HAP-1 (cell line): Measurements from ENCODE around the gene GPRC5B.
A peak's percentile ranks its signal among the peaks of the same experiment; 100 is the strongest.

Experiments used
- DNase-seq, 2 experiments: peaks; one replicate each; pipeline ENCODE4 v3.0.0-alpha.2; 2016 to 2020; ENCODE audit warnings: low spot score in 2 of 2
- H3K27me3 ChIP-seq: fragments of 250-450 bp; sonication (Bioruptor Pico); 2 replicates; pipeline ENCODE4 v1.5.1; 2020; ENCODE audit warnings: low read depth, mild to moderate bottlenecking, moderate library complexity
- H3K36me3 ChIP-seq: fragments of 250-450 bp; sonication (Bioruptor Pico); replicated peaks from 2 replicates; pipeline ENCODE4 v1.5.1; 2020; ENCODE audit warnings: mild to moderate bottlenecking
- H3K4me1 ChIP-seq: fragments of 250-450 bp; sonication (Bioruptor Pico); 2 replicates; pipeline ENCODE4 v1.5.1; 2020; ENCODE audit warnings: mild to moderate bottlenecking
- H3K4me3 ChIP-seq: fragments of 250-450 bp; sonication (Bioruptor Pico); 2 replicates; pipeline ENCODE4 v1.5.1; 2020; ENCODE audit warnings: mild to moderate bottlenecking, moderate library complexity
- H3K9me3 ChIP-seq: fragments of 250-450 bp; sonication (Bioruptor Pico); 2 replicates; pipeline ENCODE4 v1.5.1; 2020; ENCODE audit warnings: mild to moderate bottlenecking, moderate library complexity
- in situ Hi-C: fragments of 300-500 bp; cut with MboI; formaldehyde crosslinking; loops from 3 replicates; pipeline ENCODE4 v1.14.3; 2020; ENCODE audit warnings: low sequenced_read_pairs, inconsistent platforms, mixed read lengths

The GPRC5B gene

GRCh38 chr16:19858340-19859018, 26.2 kb downstream of the GPRC5B start:
- Histone ChIP-seq H3K4me3 (no peak overlapping the region), H3K27me3 (no peaks in the 10 kb centered on the region), H3K9me3 (no peaks in the 10 kb centered on the region), H3K36me3 (peaks cover 19% of the 10 kb centered on the region), H3K4me1 (peaks cover 41% of the 10 kb centered on the region)
- no peak for DNase-seq
- in situ Hi-C loops = no loop called here

GRCh38 chr16:19857593-19858339, 26.9 kb downstream of the GPRC5B start:
- in situ Hi-C loops = no loop called here
- Histone ChIP-seq H3K4me3 (no peak overlapping the region), H3K36me3 (peaks cover 19% of the 10 kb centered on the region), H3K4me1 (peaks cover 40% of the 10 kb centered on the region), H3K9me3 (no peaks in the 10 kb centered on the region), H3K27me3 (no peaks in the 10 kb centered on the region)
- no peak for DNase-seq

GRCh38 chr16:19856120-19856519, 28.5 kb downstream of the GPRC5B start:
- Histone ChIP-seq H3K4me3 (no peak overlapping the region), H3K27me3 (no peaks in the 10 kb centered on the region), H3K4me1 (peaks cover 23% of the 10 kb centered on the region), H3K9me3 (no peaks in the 10 kb centered on the region), H3K36me3 (peaks cover 19% of the 10 kb centered on the region)
- no peak for DNase-seq
- in situ Hi-C loops = no loop called here

GRCh38 chr16:19854543-19854876, 30.1 kb downstream of the GPRC5B start:
- Histone ChIP-seq H3K4me1 (peaks cover 12% of the 10 kb centered on the region), H3K4me3 (no peak overlapping the region), H3K36me3 (peaks cover 13% of the 10 kb centered on the region), H3K27me3 (no peaks in the 10 kb centered on the region), H3K9me3 (no peaks in the 10 kb centered on the region)
- in situ Hi-C loops = no loop called here
- DNase-seq = no peak

GRCh38 chr16:19853742-19854542, 30.7 kb downstream of the GPRC5B start:
- H3K27me3 ChIP-seq = no peaks in the 10 kb centered on the region
- H3K4me3 ChIP-seq = no peak overlapping the region
- H3K9me3 ChIP-seq = no peaks in the 10 kb centered on the region
- peaks cover 12% of the 10 kb centered on the region for H3K4me1 ChIP-seq
- in situ Hi-C loops = no loop called here
- DNase-seq = peak in 1 of 2 experiments; percentile 26
- H3K36me3 ChIP-seq = peaks cover 7% of the 10 kb centered on the region

GRCh38 chr16:19853132-19853741, 31.4 kb downstream of the GPRC5B start:
- Histone ChIP-seq H3K4me1 (peaks cover 12% of the 10 kb centered on the region), H3K27me3 (no peaks in the 10 kb centered on the region), H3K36me3 (peaks cover 7% of the 10 kb centered on the region; the same call in 1 of the 2 replicates), H3K4me3 (no peak overlapping the region), H3K9me3 (no peaks in the 10 kb centered on the region)
- DNase-seq = no peak
- in situ Hi-C loops = no loop called here

GRCh38 chr16:19851476-19851875, 33.2 kb downstream of the GPRC5B start:
- H3K36me3 ChIP-seq = peaks cover 5% of the 10 kb centered on the region; the same call in 1 of the 2 replicates
- DNase-seq = no peak
- H3K4me1 ChIP-seq = peaks cover 12% of the 10 kb centered on the region
- H3K27me3 ChIP-seq = no peaks in the 10 kb centered on the region
- no peak overlapping the region for H3K4me3 ChIP-seq
- no peaks in the 10 kb centered on the region for H3K9me3 ChIP-seq
- in situ Hi-C loops = no loop called here

- no peak overlapping the region for H3K4me3 ChIP-seq
- DNase-seq = no peak
- no peaks in the 10 kb centered on the region for H3K27me3 ChIP-seq
- in situ Hi-C loops = no loop called here
- peaks cover 12% of the 10 kb centered on the region for H3K4me1 ChIP-seq
- no peaks in the 10 kb centered on the region for H3K36me3 ChIP-seq
- no peaks in the 10 kb centered on the region for H3K9me3 ChIP-seq
Measured at GRCh38 chr16:19850131-19850817, 34.4 kb downstream of the GPRC5B start.

- Histone ChIP-seq H3K9me3 (no peaks in the 10 kb centered on the region), H3K27me3 (no peaks in the 10 kb centered on the region), H3K4me1 (peaks cover under 1% of the 10 kb centered on the region), H3K36me3 (no peaks in the 10 kb centered on the region), H3K4me3 (no peak overlapping the region)
- in situ Hi-C loops = no loop called here
- no peak for DNase-seq
Measured at GRCh38 chr16:19848756-19849155, 35.9 kb downstream of the GPRC5B start.

- no peaks in the 10 kb centered on the region for H3K27me3 ChIP-seq
- H3K36me3 ChIP-seq = no peaks in the 10 kb centered on the region
- in situ Hi-C loops = no loop called here
- H3K4me3 ChIP-seq = no peak overlapping the region
- 0 out of 2 replicates have a peak, but pooled peaks cover 3% of the 10 kb centered on the region for H3K4me1 ChIP-seq
- no peak for DNase-seq
- no peaks in the 10 kb centered on the region for H3K9me3 ChIP-seq
Measured at GRCh38 chr16:19846436-19846835, 38.2 kb downstream of the GPRC5B start.

GRCh38 chr16:19844945-19845641, 39.6 kb downstream of the GPRC5B start:
- H3K36me3 ChIP-seq = no peaks in the 10 kb centered on the region
- DNase-seq = no peak
- no peaks in the 10 kb centered on the region; the same call in 1 of the 2 replicates for H3K27me3 ChIP-seq
- in situ Hi-C loops = no loop called here
- H3K4me1 ChIP-seq = 0 out of 2 replicates have a peak, but pooled peaks cover 3% of the 10 kb centered on the region
- H3K4me3 ChIP-seq = no peak overlapping the region
- H3K9me3 ChIP-seq = no peaks in the 10 kb centered on the region

GRCh38 chr16:19843371-19843770, 41.3 kb downstream of the GPRC5B start:
- no peak overlapping the region for H3K4me3 ChIP-seq
- H3K36me3 ChIP-seq = no peaks in the 10 kb centered on the region
- H3K4me1 ChIP-seq = peaks cover 6% of the 10 kb centered on the region
- DNase-seq = no peak
- in situ Hi-C loops = no loop called here
- no peaks in the 10 kb centered on the region; the same call in 1 of the 2 replicates for H3K27me3 ChIP-seq
- no peaks in the 10 kb centered on the region for H3K9me3 ChIP-seq
